ENCODE results near the gene GNAI3.

The GNAI3 gene

GRCh38 chr1:109661391-109661790, 113.0 kb downstream of the GNAI3 start:
- DNase-seq (ENCODE audit: low spot score): no peak

- DNase-seq (ENCODE audit: low spot score): no peak
Observed at GRCh38 chr1:109664671-109665070, 116.3 kb downstream of the GNAI3 start.

DNA sequence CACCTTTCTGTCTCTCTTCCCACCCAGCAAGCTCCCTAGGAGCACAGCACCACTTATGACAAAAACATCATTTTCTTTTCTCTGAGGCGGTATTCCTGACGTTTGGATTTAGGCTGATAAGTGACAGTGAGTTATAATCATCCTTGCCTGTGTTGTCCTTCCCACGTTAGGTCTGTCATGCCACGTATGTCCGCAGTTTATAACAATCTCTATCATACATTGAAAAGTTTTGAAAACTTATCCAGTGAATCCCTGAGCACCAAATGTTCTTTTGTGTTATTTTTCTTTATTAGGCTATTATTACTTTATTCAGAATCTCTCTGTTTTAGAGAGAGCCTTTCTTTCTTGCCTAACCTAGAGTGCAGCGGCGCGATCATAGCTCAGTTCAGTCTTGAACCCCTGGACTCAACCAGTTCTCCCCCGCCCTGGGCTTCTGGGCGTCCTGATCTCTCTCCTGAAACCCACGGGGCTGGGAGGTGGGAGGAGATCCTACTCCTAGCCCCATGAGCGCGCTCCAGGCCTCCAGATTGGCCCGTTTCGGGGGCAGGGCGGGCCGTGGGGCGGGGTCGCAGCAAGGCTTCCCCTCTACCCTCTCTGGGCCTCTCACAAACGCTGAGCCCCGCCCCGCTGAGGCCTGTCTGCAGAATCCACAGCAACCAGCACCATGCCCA, 119.2 kb downstream of the GNAI3 start, which contains the start of gene GSTM2:
TSS of gene GSTM2 (plus strand) at position 606 of the 671 bp plus-strand sequence. CDS start at position 665, 59 bp downstream.
- DNase-seq (ENCODE audit: low spot score): peak; percentile 95
